Measurements from ENCODE around the gene EEF2K. TPM values are rescaled to one million over a fixed set of nuclear protein-coding genes. Genes with fewer than 3 reads are reported as not detected.

Gene EEF2K
- total RNA-seq, 1 donor, result 34.2 TPM

DNA sequence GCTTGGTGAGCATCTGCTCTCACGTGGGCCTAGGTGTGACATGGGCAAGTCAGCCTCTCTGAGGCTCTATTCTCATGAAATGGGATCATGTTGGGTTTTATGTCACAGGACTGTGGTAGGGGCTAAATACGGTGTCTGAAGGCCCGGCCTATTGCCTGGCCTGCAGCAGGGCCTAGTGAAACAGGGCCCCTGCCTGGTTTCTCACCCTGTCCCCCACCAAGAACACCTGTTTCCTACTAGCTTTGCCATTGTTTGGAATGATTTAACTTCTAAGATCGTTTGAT is 120.2 kb downstream of the EEF2K start:
- DNase-seq (ENCODE audit: low read depth in 2 of 3, low spot score in 2 of 3), result no peak

DNA sequence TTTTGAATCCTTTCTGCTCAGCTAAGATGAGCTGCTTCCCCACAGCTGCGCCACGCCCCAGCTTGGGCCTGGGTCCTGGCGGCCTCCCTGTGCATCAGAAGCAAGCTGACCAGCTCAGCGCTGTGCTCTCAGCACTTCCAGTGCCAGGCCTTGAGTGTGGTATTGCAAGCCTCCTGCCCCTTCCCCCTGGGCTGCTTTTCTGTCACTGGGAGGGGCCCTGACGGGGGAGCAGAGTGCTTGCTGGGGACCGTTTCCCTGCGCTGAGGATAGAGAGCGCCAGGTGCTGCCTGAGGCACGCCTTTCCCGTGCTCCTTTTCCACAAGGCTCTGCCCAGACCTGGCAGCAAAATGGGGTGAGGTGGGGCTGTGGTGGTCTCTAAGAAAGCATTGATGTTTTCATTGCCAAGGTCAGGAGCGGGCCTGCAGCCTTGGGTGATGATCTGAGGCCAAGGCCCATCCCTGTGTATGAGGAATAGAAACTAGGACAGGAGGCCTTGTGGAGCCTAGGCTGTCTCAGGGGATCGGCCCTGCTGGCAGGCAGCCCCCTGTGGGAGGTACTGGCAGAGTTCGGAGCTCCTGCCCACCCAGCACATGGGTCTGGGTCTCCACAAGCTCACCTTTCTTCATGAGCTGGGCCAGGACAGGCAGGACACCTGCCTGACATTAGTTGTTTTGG is 120.8 kb downstream of the EEF2K start:
- DNase-seq (ENCODE audit: low read depth in 2 of 3, low spot score in 2 of 3), result no peak

- no peak for DNase-seq (ENCODE audit: low read depth in 2 of 3, low spot score in 2 of 3)
Measured at GRCh38 chr16:22327446-22327775, 121.3 kb downstream of the EEF2K start.

DNA sequence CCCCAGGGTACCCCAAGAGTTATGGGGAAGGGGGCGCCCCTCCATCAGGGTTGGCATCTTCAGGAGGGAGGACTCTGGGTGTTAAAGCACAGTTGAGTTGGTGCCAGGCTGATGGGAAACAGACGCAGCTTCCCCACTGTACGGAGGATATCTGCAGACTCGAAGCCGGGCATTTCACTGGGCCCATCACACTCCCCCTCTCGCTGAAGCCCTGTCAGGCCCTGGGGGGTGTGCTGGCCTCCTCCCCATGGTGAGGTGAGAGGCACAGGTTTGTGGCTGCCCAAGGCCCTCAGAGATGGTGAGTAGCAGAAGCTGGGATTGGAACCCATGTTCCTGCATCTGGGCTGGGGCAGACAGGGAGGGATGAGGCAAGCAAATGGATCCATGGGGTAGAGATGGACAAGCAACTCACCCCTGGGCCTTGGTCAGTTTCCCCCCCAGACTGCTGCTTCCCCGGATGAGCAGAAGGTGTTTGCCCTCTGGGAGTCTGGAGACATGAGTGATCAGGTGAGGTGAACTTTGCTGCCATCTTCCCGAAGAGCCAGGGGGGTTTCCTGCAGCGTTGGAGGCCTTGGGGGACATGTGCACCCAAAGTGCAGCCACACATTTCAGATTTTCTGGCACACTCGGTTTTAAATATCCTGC is 122.1 kb downstream of the EEF2K start:
- DNase-seq (ENCODE audit: low read depth in 2 of 3, low spot score in 2 of 3), result no peak

GRCh38 chr16:22329199-22329695 is 123.2 kb downstream of the EEF2K start:
- no peak for DNase-seq (ENCODE audit: low read depth in 2 of 3, low spot score in 2 of 3)

DNA sequence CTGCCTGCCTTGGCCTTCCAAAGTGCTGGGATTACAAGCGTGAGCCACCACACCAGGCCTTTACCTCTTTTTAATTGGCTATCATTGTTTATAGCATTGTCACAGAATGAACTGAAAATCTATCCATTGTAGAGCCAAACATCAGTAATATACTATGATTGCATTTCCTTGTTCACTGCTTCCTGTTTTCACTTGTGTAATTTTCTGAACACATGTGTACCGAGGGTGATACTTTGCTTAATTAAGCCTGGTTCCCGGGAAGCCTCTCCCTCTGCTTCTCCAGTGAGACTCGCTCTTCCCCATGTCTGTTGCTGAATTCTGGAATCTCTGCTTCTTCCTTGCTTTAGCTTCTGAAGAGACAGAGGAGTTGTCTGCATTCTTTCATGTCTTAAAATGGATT is 124.2 kb downstream of the EEF2K start:
- DNase-seq (ENCODE audit: low read depth in 2 of 3, low spot score in 2 of 3), result no peak

- no peak for DNase-seq (ENCODE audit: low read depth in 2 of 3, low spot score in 2 of 3)
Measured at GRCh38 chr16:22333457-22333994, 127.4 kb downstream of the EEF2K start.

DNA sequence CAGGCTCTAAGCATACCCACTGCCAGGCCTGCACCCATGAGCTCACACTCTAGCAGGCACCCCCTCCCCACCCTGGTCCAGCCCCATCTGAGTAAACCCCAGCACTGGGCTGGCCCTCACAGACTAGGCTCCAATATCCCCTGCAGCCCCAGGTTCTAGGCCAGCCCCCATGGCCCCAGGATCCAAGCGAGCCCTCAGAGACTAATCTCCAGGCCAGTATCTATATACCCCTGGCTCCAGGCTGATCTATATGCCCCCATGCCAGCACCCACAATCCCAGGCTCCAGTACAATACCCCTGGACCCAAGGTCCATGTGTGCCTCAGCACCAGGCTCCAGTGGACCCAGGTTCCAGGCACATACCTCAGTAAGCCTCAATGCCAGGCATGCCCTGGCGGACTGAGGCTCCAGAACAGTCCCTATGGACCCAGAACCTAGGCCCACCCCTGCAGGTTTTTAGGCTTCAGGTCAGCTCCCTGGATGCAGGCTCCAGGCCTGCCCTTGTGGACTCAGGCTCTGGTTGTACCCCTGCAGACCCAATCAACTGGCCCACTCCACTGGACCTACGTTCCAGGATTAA is 129.7 kb downstream of the EEF2K start:
- no peak for DNase-seq (ENCODE audit: low read depth in 2 of 3, low spot score in 2 of 3)

GRCh38 chr16:22336581-22336980 is 130.5 kb downstream of the EEF2K start:
- DNase-seq (ENCODE audit: low read depth in 2 of 3, low spot score in 2 of 3), result no peak

GRCh38 chr16:22337045-22337444 is 131.0 kb downstream of the EEF2K start:
- no peak for DNase-seq (ENCODE audit: low read depth in 2 of 3, low spot score in 2 of 3)

GRCh38 chr16:22337849-22338635 is 132.0 kb downstream of the EEF2K start:
- DNase-seq (ENCODE audit: low read depth in 2 of 3, low spot score in 2 of 3), result no peak

Other genes starting within 250 kb of the EEF2K start
- gene PDZD9, start 205.2 kb upstream of the EEF2K start, total RNA-seq, result not detected
- 8.6 TPM for gene MOSMO, start 198.2 kb upstream of the EEF2K start, total RNA-seq
- gene VWA3A, start 113.7 kb upstream of the EEF2K start, total RNA-seq, result not detected
- gene SDR42E2, start 43.8 kb upstream of the EEF2K start, total RNA-seq, result 0.27 TPM
- 61.7 TPM for gene POLR3E, start 91.1 kb downstream of the EEF2K start, total RNA-seq
- gene CDR2, start 168.3 kb downstream of the EEF2K start, total RNA-seq, result 10.2 TPM

All from hematopoietic multipotent progenitor cell (in vitro differentiated cells).